Measurements from ENCODE around the gene HIVEP3.

The HIVEP3 gene

DNA sequence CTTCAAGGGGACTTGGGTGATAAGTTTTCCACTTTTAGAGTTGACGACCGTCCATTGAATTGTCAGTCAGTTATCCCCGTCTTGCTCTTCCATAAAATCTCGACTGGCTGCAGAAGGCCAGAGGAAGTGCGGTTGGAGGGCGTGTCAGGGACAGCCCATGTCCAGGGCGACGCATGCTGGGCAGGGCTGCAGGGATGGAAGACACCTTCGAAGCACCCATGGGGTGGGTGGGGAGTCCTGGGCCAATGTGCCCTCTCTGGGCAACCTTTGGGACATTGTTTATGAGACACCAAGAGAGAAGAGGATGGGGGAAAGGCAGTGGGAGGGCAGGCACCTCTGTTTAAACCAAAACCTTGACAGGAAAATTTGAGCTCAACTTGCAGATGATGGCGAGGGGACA, 395.7 kb downstream of the HIVEP3 start:
- TF ChIP-seq, protein P1, sequence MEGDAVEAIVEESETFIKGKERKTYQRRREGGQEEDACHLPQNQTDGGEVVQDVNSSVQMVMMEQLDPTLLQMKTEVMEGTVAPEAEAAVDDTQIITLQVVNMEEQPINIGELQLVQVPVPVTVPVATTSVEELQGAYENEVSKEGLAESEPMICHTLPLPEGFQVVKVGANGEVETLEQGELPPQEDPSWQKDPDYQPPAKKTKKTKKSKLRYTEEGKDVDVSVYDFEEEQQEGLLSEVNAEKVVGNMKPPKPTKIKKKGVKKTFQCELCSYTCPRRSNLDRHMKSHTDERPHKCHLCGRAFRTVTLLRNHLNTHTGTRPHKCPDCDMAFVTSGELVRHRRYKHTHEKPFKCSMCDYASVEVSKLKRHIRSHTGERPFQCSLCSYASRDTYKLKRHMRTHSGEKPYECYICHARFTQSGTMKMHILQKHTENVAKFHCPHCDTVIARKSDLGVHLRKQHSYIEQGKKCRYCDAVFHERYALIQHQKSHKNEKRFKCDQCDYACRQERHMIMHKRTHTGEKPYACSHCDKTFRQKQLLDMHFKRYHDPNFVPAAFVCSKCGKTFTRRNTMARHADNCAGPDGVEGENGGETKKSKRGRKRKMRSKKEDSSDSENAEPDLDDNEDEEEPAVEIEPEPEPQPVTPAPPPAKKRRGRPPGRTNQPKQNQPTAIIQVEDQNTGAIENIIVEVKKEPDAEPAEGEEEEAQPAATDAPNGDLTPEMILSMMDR (IDR thresholded peaks at IDR 0.05; ENCODE audit: insufficient read depth, low read length): no peak
- Histone ChIP-seq H3K27ac (replicated peaks) (no peak overlapping the region), H3K27me3 (ENCODE audit: insufficient read depth, poor library complexity, severe bottlenecking) (no peaks in the 10 kb centered on the region), H3K4me3 (replicated peaks; ENCODE audit: insufficient read depth, low read length) (no peak overlapping the region)
- DNase-seq (ENCODE audit: low read depth in 1 of 2, low spot score in 1 of 2): no peak

DNA sequence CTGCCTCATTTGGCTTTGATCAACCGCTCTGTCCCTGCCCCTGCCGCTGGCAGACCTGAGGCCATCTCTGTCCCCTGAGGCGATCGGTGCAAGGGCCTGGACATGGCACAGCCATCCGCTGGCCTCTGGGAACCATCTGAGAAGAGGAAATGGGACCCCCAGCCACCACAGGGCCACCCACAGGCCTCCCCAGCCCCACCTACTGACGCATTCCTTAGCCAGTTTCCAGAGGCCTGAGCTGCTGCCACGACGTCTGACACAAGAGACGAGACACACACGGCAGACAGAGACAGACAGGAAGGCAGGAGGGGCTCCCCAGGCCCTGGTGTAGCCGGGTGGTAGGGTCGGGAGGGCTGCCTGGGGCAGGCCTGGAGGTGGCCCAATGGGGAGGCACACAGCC, 397.0 kb downstream of the HIVEP3 start:
- TF ChIP-seq, protein P2, sequence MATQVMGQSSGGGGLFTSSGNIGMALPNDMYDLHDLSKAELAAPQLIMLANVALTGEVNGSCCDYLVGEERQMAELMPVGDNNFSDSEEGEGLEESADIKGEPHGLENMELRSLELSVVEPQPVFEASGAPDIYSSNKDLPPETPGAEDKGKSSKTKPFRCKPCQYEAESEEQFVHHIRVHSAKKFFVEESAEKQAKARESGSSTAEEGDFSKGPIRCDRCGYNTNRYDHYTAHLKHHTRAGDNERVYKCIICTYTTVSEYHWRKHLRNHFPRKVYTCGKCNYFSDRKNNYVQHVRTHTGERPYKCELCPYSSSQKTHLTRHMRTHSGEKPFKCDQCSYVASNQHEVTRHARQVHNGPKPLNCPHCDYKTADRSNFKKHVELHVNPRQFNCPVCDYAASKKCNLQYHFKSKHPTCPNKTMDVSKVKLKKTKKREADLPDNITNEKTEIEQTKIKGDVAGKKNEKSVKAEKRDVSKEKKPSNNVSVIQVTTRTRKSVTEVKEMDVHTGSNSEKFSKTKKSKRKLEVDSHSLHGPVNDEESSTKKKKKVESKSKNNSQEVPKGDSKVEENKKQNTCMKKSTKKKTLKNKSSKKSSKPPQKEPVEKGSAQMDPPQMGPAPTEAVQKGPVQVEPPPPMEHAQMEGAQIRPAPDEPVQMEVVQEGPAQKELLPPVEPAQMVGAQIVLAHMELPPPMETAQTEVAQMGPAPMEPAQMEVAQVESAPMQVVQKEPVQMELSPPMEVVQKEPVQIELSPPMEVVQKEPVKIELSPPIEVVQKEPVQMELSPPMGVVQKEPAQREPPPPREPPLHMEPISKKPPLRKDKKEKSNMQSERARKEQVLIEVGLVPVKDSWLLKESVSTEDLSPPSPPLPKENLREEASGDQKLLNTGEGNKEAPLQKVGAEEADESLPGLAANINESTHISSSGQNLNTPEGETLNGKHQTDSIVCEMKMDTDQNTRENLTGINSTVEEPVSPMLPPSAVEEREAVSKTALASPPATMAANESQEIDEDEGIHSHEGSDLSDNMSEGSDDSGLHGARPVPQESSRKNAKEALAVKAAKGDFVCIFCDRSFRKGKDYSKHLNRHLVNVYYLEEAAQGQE (IDR thresholded peaks at IDR 0.05; ENCODE audit: insufficient replicate concordance, low read depth): no peak
- TF ChIP-seq POLR2AphosphoS5 (IDR thresholded peaks at IDR 0.05; ENCODE audit: low read depth) (no peak), GABPA (IDR thresholded peaks at IDR 0.05; ENCODE audit: low read depth) (no peak)
- TF ChIP-seq, protein P1 (IDR thresholded peaks at IDR 0.05; ENCODE audit: insufficient read depth, low read length): no peak
- Histone ChIP-seq H3K27me3 (ENCODE audit: insufficient read depth, poor library complexity, severe bottlenecking) (no peaks in the 10 kb centered on the region), H3K4me3 (replicated peaks; ENCODE audit: insufficient read depth, low read length) (no peak overlapping the region), H3K27ac (replicated peaks) (peak overlapping the region; percentile 24; the same call in 1 of the 2 replicates)
- DNase-seq (ENCODE audit: low read depth in 1 of 2, low spot score in 1 of 2): no peak

DNA sequence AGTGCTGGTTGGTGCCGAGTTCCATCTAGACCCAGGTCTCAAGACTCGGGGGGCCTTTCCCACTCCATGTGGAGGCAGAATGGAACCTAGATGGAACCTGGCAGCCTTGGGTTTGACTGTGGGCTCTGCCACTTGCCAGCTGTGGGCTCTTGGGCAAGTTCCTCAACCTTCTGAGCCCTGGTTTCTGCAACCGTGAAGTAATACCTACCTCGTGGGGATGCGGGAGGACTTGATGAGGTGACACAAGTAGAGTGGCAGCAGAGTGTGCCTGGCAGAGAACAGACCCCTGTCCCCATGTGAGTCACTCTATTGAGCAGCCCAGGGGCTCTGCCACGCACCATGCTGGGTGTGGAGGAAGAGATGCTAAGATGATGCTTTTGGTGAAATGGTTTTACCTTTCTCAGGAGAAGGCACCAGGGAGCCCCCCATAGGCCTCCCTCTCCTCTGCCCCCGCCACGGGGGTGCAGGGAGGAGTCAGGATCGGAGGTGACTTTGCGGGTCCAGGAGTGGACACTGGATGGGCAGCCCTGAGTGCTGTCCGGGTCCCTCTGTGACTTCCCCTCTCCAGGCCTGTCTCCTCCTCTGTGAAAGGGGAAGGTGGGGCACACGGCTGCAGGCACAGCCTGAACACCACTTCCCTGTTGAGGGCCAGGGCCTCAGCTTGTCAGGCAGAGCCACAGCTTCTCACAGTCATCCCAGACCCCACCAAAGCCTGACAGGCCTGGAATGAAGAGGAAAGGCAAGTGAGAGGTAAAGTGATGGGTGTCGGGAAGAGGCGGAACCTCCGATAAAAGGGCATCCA, 397.6 kb downstream of the HIVEP3 start:
- no peaks in the 10 kb centered on the region for H3K27me3 ChIP-seq (ENCODE audit: insufficient read depth, poor library complexity, severe bottlenecking)
- no peak overlapping the region for H3K27ac ChIP-seq (replicated peaks)
- peak; percentile 18 to 81 for DNase-seq (ENCODE audit: low read depth in 1 of 2, low spot score in 1 of 2)
- TF ChIP-seq, protein P2 (IDR thresholded peaks at IDR 0.05; ENCODE audit: insufficient replicate concordance, low read depth): no peak
- TF ChIP-seq SPI1 (IDR thresholded peaks at IDR 0.05; ENCODE audit: borderline replicate concordance, low read depth) (peak; percentile 92), GABPA (IDR thresholded peaks at IDR 0.05; ENCODE audit: low read depth) (no peak)
- H3K4me3 ChIP-seq (replicated peaks; ENCODE audit: insufficient read depth, low read length): no peak overlapping the region

DNA sequence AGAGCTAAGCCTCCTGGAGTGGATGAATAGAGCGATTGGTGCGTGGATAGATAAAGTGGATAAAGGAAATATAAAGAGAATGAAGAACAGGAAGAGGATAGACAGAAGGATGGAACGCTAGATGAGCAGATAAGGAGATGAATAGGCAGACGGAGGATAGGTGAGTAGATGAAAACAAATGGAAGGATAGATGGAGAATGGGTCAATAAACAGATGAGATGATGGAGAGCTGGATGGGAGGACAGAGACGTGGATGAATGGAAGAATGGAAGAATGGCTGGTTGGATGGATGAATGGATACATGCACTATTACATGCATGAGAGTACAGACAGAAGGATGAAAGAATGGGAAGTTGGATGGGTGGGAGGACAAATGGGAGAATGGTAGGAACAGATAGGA, 399.1 kb downstream of the HIVEP3 start:
- no peak for DNase-seq (ENCODE audit: low read depth in 1 of 2, low spot score in 1 of 2)
- Histone ChIP-seq H3K27ac (replicated peaks) (no peak overlapping the region), H3K27me3 (ENCODE audit: insufficient read depth, poor library complexity, severe bottlenecking) (no peaks in the 10 kb centered on the region), H3K4me3 (replicated peaks; ENCODE audit: insufficient read depth, low read length) (no peak overlapping the region)
- TF ChIP-seq, protein P1 (IDR thresholded peaks at IDR 0.05; ENCODE audit: insufficient read depth, low read length): no peak
- no peak for TF ChIP-seq SPI1 (IDR thresholded peaks at IDR 0.05; ENCODE audit: borderline replicate concordance, low read depth)
- TF ChIP-seq, protein P2 (IDR thresholded peaks at IDR 0.05; ENCODE audit: insufficient replicate concordance, low read depth): no peak
- TF ChIP-seq GABPA (IDR thresholded peaks at IDR 0.05; ENCODE audit: low read depth): no peak
- TF ChIP-seq POLR2AphosphoS5 (IDR thresholded peaks at IDR 0.05; ENCODE audit: low read depth): no peak
